GM21825 (cell line): Measurements from ENCODE around the gene POU6F2.
A peak's percentile ranks its signal among the peaks of the same experiment; 100 is the strongest.
"Not testable (repeated sequence)": the region's sequence is repeated elsewhere in the genome, so short reads cannot be mapped to it uniquely, and the experiment has no call there.

Experiments used
- ATAC-seq: cut with Tn5 transposase; IDR thresholded peaks from one replicate; pipeline ENCODE4 v1.9.1; 2021; ENCODE audit warnings: mild to moderate bottlenecking, moderate library complexity; ENCODE audit not compliant: unreplicated experiment

POU6F2 gene, protein sequence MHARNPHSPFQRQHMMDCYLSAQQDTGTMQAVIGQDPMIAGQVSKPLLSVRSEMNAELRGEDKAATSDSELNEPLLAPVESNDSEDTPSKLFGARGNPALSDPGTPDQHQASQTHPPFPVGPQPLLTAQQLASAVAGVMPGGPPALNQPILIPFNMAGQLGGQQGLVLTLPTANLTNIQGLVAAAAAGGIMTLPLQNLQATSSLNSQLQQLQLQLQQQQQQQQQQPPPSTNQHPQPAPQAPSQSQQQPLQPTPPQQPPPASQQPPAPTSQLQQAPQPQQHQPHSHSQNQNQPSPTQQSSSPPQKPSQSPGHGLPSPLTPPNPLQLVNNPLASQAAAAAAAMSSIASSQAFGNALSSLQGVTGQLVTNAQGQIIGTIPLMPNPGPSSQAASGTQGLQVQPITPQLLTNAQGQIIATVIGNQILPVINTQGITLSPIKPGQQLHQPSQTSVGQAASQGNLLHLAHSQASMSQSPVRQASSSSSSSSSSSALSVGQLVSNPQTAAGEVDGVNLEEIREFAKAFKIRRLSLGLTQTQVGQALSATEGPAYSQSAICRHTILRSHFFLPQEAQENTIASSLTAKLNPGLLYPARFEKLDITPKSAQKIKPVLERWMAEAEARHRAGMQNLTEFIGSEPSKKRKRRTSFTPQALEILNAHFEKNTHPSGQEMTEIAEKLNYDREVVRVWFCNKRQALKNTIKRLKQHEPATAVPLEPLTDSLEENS

DNA sequence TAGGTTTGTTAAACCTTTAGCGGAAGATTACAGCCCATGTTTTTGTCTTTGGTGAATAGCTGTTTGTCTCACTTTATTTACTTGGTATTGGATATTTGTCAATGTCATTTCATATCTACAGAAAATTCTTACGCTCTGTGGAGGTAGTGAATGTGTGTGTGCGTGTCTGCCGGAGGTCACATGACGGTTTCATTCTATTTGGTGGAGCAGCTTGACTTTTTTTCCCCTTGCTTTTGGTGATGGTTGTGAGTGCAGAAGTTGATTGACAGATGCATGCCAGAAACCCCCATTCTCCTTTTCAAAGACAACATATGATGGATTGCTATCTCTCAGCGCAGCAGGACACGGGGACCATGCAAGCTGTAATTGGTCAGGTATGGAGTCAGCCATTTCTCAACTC lies at the start of gene POU6F2:
TSS of gene POU6F2 (plus strand) at position 225 of the 400 bp plus-strand sequence. CDS start at position 270, 45 bp downstream.
- no peak for ATAC-seq

DNA sequence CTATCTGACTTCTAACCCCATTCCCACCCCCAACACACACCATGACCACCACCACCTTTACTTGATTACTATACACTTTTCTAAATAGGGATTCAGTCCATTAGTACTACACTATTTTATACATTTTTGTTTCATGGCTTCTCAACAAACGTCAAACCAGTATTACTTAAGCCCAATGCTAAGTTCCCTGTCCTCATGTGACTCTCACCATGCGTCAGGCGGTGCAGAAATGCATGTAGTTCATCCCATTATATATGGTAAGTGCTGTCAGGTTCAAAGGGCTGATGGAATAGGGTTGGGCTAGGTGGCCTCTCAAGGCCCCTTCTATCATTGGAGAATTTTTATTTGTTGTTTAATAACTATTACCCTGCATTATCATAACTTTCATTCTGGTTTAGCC lies 49.2 kb upstream of the POU6F2 start:
- no peak for ATAC-seq

DNA sequence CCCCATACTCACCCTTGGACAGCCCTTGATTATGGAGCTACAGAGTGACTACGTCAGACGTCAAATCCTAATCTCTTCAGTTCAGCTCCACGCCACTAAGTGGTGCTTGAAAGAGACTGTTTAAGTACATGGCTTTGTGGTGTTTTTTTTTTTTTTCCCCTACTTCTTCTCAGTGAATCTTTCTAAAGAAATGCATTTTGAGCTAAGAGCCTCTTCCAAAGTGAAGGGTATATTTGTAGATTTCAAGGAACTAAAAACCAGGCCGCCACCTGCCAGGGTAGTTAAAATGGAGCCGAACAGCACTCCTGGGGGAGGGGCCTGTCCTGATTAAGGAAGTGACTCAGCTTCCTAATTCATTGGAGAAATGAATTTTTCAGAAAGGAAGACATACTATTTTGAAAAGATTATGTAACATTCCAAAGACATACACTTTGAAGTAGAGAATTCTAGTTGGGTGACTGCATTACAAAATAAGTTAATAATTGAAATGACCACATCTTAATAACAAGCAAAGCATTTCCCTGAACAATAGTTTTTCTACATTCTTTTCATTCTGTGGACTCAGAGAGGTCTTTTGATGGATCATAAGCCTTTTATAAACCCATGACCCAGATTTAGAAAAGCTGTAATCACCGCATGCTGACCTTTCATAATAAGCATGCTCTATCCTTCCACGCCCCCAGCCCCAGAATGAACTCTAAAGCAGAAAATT lies 48.1 kb upstream of the POU6F2 start:
- no peak for ATAC-seq

DNA sequence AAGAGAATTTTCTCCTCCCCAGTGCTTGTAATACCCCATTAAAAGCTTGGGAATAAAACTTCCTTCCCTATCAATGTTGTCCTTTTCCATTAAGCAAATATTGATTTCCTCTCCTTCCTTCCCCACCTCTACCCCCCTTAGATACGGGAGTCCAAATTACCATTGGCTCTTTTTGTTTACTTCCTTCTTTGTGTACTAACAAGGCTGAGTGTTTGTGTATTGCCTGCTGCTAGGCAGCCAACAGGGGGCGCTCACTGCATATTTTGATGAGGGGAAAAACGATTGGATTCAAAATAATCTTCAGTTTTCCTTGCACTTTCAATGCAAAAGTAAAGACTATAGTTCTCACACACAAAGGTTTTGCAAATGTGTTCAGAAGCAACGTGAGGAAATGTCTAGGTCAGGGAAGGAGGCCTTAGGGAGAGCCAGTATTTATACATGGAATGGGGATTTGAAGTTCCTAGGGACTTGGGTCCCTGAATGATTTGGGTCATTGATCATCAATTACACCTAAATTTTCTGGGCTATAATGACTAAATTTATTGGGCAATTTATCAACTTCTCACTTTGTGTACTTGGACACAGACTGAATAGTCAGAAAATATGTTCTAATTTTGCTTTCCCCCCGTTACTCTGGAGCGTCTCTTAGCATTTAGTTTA lies 45.1 kb upstream of the POU6F2 start:
- ATAC-seq, result peak; percentile 71

DNA sequence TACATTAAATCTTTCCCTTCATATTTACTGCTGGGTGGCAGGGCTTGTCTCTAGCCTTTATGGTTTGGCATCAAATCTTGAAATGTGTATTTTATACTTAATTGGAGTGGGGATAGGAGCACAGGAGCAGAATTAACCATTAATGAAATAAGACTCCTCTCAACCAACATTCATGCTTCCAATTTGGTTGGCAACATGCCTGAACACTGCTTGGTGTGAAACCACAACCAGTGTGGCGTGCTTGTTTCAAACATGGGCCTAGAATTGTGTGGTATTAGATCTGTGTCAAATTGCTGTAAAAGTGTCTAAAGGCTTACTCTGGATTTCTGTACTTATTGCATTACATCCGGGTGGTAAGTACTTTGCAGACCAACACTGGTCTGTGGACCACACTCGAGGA lies 43.7 kb upstream of the POU6F2 start:
- no peak for ATAC-seq

DNA sequence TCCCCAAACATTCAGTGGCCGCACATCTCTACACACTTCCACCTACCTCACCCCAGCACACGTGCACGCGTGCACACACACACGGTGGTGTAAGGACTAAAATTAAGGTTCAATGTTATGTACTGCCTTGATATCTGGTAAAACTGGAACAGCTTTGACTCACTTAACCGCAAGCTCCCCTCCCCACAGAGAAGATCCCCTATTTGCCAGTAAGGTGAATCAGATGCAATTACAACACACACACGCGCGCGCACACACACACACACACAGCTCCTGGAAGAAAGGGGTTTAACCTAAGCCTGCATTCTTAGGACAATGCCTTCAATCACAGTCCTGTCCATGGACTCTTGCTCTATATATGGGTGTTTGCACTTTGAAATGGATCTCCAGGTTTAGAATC lies 43.2 kb upstream of the POU6F2 start:
- no peak for ATAC-seq

DNA sequence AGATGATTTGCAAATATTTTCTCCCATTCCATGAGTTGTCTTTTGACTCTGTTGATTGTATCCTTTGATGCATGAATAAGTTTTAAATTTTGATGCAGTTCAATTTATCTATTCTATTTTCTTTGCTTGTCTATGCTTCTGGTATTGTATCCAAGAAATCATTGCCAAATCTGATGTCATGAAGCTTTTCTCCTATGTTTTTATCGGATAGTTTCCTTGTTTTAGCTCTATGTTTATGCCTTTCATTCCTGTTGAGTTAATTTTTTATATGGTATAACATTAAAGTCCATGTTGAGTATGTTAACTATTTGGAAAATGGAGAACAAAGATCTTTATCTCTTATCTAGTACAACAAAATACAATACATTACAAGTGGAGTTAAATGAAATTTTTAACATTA lies 41.1 kb upstream of the POU6F2 start:
- no peak for ATAC-seq

DNA sequence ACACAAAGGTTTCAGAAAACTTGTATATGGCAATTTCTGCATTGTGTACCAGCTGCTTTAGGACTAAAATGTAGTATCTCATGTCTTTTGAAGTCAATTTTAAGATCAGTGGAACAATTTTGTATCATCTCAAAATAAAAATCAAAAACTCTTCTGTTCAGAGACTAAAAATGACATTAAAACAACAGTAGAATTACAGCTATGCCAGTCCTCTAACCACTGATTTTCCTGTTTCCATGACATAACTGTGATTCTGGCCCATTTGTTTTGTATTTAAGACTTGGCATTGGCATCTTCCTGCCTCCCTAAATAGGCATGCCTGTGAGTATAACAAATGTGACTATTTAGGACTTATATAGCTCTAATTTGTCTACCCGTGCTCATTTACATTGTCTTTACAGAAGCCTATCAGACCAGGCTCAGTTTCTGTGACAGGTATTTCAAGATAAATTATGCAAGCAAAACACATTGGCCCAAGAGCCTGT lies 39.7 kb upstream of the POU6F2 start:
- ATAC-seq, result no peak

DNA sequence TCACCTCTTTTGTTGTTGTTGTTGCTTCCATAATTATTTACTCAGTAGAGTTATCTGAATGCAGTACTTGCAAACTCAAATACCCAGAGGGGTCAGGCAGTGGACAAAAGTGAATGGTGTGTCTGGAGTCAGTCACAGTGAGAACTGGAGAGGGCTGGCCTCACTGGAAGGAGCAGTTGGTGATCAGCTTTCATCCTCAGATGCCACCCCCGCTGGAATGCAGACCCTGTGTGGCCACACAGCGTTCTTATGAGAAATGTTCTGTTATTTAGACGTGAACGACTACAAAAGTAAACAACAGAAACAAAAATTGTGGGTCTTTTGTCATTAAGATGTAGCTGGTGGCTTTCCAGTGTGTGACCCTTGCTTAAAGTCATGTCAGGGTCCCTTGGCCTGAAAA lies 39.1 kb upstream of the POU6F2 start:
- ATAC-seq, result no peak

DNA sequence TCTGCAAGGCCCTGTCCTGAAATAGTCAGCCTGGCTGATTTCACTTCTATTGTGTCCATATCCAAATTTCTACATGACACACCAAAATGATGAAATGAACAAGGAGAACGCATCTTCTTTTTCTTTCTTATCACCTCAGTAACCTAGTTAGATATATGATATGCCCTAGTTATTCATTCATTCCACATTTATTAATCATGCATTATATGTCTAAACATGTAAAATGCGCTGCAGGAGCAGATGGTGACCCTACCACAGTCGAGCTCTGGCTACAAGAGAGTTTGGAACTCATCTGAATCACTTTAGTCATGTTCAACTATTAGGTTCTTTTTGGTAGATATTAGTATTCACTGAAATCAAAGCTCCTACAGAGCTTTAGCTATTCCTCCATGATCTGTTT lies 36.9 kb upstream of the POU6F2 start:
- ATAC-seq, result no peak

DNA sequence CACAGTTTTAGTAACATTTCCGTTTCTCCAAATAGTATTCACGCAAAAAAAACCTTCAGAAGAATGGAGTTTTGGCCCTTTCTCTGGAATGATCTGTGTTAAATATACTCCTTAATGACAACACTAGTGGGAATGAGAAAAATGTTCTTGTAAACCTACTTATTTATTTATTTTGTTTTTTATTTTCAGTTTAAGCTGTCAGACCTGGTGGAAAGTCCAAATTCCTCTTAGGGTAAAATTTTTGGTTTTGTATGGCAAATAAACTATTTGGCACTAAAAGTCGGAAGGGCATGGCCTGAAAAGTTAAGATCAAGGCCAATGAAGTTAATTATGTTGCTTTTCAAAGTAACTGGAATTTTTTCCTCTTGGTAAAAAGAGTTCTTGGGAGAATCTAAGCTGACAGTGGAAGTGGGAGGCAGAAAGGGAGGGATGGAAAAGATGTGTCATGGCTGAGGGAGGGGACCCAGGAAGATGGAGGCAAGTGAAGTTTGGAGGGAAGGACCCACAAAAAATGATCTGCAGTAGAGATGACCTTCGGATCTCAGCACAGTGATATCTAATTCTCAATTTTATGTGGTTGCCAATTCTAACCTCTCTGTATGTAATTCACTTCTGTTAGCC lies 35.2 kb upstream of the POU6F2 start:
- no peak for ATAC-seq

DNA sequence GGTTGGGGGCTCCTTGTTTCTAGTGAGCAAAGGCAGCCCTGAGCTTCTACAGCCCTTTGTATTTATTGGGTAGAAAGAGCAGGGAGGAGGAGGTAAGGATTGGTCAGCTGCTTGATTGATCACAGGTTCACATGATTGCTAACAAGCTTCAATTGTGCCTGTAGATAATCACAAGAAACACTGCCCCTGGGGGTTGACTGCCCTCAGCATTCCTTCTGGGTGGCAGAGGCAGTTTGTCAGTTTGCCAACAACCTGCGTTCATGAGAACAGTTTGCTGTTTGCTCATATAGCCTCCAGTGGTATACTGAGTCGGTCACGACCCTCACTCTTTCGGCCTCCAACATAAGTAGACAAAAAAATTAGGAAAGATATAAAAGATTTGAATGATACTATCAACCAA lies 30.2 kb upstream of the POU6F2 start:
- ATAC-seq, result not testable (repeated sequence)

DNA sequence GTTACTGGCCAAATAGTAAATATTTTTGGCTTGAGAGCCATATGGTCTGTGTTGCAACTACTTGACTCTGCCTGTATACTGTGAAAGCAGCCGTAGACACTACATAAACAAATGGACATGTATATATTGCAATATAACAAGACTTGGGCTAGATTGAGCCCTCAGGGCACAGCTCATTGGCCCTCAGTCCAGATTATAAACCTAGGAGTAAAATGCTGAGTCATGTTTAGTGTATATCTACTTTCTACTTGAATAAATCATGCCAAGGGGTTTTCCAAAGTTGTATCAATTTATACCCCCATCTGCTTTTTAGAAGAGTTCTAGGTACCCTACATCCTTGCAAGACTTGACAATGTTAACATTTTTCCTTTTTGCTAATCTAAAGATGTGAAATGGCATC lies 27.4 kb upstream of the POU6F2 start:
- ATAC-seq, result no peak

DNA sequence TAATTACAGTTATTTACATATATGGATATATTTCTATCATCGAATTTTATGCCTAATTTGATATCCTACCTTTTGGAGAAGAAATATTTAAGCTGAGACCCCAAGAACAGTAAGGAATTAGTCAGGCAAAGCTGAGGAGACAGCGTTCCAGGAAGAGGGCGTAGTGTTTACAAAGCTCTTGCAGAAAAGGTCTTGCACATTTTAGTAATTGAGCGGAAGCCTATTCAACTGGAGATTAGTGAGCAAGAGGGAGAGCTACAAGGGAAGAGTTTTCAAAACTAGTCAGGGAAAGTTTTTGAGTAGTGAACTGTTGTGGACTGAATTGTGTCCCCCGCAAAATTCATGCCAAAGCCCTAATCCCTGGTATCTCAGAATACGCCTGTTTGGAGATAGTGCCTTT lies 26.5 kb upstream of the POU6F2 start:
- no peak for ATAC-seq

DNA sequence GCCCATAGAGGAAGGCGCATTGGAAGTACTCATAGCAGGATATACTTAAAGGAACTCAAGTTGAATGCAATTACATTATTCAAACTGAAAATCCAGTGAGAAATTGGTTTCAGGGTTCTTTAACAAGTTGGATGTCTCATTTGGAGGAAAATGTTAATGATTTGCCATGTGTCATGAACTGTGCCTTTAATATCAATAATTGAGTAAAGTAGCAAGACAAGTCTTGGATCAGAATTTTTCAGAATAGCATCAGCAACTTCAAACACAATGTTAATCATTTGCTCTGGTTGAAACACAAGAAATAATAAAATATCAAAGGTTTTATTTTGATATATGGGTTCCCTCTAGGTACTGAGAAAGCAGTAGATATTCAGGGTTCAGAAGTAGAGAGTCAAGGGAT lies 24.5 kb upstream of the POU6F2 start:
- no peak for ATAC-seq

DNA sequence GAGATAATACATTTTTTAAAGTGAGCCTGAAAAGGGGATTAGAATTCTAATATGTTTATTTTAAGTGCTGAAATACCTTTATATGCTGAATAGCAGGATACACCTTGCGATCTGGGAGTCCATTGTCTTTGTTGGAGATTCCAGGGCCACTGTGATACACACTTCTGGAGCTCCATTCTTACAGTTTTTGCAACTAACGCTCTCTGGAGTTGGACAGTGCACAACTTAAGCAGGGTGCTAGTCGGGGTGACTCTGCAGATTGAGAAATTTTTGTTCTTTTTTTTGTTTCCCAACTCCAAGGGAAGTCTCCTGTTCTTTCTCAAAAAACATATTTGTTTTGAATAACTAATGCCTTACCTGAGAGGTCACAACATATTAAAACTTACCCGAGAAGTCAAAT lies 23.7 kb upstream of the POU6F2 start:
- no peak for ATAC-seq

DNA sequence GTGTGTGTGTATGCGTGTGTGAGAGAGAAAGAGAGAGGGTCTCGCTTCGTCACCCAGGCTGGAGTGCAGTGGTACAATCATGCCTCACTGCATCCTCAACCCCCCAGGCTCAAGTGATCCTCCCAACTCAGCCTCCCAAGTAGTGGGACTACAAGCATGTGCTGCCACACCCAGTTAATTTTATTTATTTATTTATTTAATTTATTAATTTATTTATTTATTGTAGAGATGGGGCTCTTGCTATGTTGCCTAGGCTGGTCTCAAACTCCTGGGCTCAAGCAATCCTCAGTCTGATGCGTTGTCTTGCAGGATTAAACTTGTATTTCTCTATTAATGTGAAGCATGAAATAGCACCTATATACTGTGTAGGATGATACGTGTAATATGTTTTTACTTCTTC lies 21.8 kb upstream of the POU6F2 start:
- ATAC-seq, result no peak

DNA sequence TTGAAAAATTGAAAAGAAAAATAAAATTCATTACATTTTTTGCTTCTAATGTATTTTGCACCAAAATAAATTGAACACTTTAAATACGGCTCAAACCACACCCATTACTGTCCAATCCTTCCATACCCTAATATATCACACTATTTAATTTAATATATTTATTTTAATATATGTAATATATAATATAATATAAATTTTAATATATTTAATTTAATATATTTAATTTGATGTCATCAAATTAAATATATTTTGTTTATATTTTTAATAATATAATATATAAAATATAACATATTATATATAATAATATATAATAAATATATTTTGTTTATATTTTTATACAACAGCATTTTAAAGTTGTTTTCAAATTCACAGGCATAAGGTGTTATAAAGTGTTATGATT lies 15.7 kb upstream of the POU6F2 start:
- no peak for ATAC-seq

DNA sequence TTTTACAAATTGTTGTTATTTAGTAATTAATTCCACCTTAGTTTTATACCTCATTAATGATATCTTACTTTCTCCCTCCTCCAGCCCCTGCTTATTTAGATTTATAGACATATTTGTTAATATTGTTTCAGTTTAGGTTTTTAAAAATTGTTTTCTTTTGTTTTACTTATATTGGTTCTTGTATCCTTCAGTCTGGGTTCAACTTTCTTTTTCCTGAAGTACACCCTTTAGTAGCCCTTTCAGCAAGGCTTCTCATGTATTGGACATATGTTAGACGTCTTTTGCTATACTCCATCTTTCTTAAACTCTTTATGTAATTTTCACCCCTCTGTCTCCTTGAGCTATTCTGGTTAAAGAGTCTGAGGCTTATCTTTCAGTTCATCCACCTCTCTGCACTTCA lies 12.8 kb upstream of the POU6F2 start:
- ATAC-seq, result no peak

DNA sequence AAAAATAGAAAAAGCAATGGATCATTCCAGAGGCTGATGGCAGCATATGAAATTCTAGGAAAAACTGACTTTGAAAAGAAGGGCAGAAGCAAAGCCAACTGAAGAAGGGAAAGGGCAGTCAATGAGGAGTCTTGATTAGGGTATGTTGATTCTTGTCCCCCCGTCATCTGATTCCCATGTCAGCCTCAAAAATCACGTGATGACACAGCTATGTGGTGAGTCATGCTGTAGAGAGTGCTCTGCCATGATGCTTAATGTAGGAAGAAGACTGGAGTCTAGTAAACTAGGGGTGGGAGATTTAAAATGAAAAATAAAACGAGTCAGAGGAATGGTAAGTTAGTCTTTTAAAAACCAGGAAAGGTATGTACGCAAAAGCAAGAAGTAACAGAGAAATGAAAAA lies 3.9 kb upstream of the POU6F2 start:
- no peak for ATAC-seq

DNA sequence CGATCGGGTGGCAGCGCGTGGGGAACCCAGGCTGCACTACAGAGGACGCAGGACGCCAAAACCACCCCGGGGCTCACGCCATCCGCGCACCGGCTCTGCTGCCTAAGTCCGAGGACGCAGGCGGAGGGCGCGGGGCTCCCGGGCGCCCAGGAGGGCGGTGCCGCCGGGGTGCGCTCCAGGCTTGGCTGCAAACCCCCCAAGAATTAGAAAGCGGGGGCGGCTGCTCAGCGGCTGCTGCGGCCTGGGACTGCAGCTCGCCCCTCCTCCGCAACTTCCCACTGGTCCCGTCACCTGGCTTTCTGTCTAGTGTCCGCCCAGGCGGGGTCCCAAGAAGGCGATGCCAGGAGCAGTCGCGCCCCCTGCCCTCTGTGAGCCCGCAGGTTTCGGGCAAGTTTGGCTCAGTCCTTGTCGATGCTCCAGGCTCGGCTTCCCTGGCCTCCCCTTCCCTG lies 1.7 kb upstream of the POU6F2 start:
- ATAC-seq, result no peak
